Endothelial cell (in vitro differentiated cells): ENCODE results near the gene FUT8. TPM values are rescaled to one million over a fixed set of nuclear protein-coding genes. Genes with fewer than 3 reads are reported as not detected.

ENCODE experiments used
- DNase-seq: peaks from one replicate; pipeline ENCODE4 v3.0.0; 2021; ENCODE audit warnings: low spot score
- H3K27ac Mint-ChIP-seq: one replicate; pipeline ENCODE4 v1.8.0; 2021; ENCODE audit warnings: mixed read lengths, inconsistent platforms; ENCODE audit not compliant: unreplicated experiment
- H3K27me3 Mint-ChIP-seq: one replicate; pipeline ENCODE4 v1.8.0; 2021; ENCODE audit warnings: mild to moderate bottlenecking, moderate library complexity, mixed read lengths, inconsistent platforms; ENCODE audit not compliant: unreplicated experiment
- H3K36me3 Mint-ChIP-seq: one replicate; pipeline ENCODE4 v1.8.0; 2021; ENCODE audit warnings: mild to moderate bottlenecking, low read depth, mixed read lengths, inconsistent platforms; ENCODE audit not compliant: unreplicated experiment
- H3K4me1 Mint-ChIP-seq: one replicate; pipeline ENCODE4 v1.8.0; 2021; ENCODE audit warnings: mild to moderate bottlenecking, mixed read lengths, inconsistent platforms; ENCODE audit not compliant: unreplicated experiment
- H3K4me3 Mint-ChIP-seq: one replicate; pipeline ENCODE4 v1.8.0; 2021; ENCODE audit warnings: mild to moderate bottlenecking, mixed read lengths, inconsistent platforms; ENCODE audit not compliant: unreplicated experiment
- H3K9me3 Mint-ChIP-seq: one replicate; pipeline ENCODE4 v1.8.0; 2021; ENCODE audit warnings: mixed read lengths, inconsistent platforms; ENCODE audit not compliant: unreplicated experiment
- total RNA-seq: library from RNA; stranded (reverse); fragmentation: NEBNext Ultra II Directional; extraction: Animal tissue kit (Norgen Biotek cat#: 25700); gene quantifications from one replicate; pipeline ENCODE4 v1.2.1, GENCODE V29; 2021; ENCODE audit not compliant: unreplicated experiment
- TF ChIP-seq, protein P1 (sequence below): fragments of 200-600 bp; sonication (generic); IDR thresholded peaks from one replicate; pipeline ENCODE4 v1.5.0; 2021; ENCODE audit warnings: antibody characterized with exemption; ENCODE audit not compliant: unreplicated experiment

FUT8 gene
- total RNA-seq, 1 donor from 2014 or later, result 65.4 TPM

- H3K4me3 Mint-ChIP-seq, result no peak overlapping the region
These were observed 101.1 kb downstream of the FUT8 start for GRCh38 chr14:65513671-65514070.

GRCh38 chr14:65517635-65518542, 105.4 kb downstream of the FUT8 start:
- Mint-ChIP-seq H3K36me3 (no peaks in the 10 kb centered on the region), H3K4me1 (no peaks in the 10 kb centered on the region), H3K27ac (no peak overlapping the region), H3K9me3 (no peaks in the 10 kb centered on the region), H3K27me3 (peaks cover 2% of the 10 kb centered on the region), H3K4me3 (no peak overlapping the region)
- TF ChIP-seq, protein P1, sequence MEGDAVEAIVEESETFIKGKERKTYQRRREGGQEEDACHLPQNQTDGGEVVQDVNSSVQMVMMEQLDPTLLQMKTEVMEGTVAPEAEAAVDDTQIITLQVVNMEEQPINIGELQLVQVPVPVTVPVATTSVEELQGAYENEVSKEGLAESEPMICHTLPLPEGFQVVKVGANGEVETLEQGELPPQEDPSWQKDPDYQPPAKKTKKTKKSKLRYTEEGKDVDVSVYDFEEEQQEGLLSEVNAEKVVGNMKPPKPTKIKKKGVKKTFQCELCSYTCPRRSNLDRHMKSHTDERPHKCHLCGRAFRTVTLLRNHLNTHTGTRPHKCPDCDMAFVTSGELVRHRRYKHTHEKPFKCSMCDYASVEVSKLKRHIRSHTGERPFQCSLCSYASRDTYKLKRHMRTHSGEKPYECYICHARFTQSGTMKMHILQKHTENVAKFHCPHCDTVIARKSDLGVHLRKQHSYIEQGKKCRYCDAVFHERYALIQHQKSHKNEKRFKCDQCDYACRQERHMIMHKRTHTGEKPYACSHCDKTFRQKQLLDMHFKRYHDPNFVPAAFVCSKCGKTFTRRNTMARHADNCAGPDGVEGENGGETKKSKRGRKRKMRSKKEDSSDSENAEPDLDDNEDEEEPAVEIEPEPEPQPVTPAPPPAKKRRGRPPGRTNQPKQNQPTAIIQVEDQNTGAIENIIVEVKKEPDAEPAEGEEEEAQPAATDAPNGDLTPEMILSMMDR, result no peak
- no peak for DNase-seq

More at GRCh38 chr14:65513671-65514070, 101.1 kb downstream of the FUT8 start:
- Mint-ChIP-seq H3K27me3 (peaks cover 2% of the 10 kb centered on the region), H3K4me1 (no peaks in the 10 kb centered on the region), H3K27ac (no peak overlapping the region), H3K36me3 (no peaks in the 10 kb centered on the region), H3K9me3 (no peaks in the 10 kb centered on the region)
- no peak for DNase-seq
- TF ChIP-seq, protein P1, result no peak

DNA sequence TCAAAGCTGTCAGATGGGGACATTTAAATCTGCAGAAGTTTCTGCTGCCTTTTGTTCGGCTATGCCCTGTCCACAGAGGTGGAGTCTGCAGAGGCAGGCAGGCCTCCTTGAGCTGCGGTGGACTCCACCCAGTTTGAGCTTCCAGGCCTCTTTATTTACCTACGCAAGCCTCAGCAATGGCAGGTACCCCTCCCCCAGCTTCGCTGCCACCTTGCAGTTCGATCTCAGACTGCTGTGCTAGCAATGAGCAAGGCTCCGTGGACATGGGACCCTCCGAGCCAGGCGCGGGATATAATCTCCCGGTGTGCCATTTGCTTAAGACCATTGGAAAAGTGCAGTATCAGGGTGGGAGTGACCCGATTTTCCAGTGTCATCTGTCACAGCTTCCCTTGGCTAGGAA, 115.5 kb downstream of the FUT8 start:
- Mint-ChIP-seq H3K4me1 (no peaks in the 10 kb centered on the region), H3K27ac (no peak overlapping the region), H3K27me3 (no peaks in the 10 kb centered on the region), H3K9me3 (peaks cover 5% of the 10 kb centered on the region), H3K36me3 (peaks cover 9% of the 10 kb centered on the region), H3K4me3 (no peak overlapping the region)
- TF ChIP-seq, protein P1, result no peak
- DNase-seq, result no peak

- H3K4me1 Mint-ChIP-seq, result no peaks in the 10 kb centered on the region
- H3K4me3 Mint-ChIP-seq, result no peak overlapping the region
- no peak for DNase-seq
- H3K36me3 Mint-ChIP-seq, result peaks cover 9% of the 10 kb centered on the region
- TF ChIP-seq, protein P1, result no peak
- H3K27ac Mint-ChIP-seq, result no peak overlapping the region
- peaks cover 5% of the 10 kb centered on the region for H3K9me3 Mint-ChIP-seq
- H3K27me3 Mint-ChIP-seq, result no peaks in the 10 kb centered on the region
These were observed 118.6 kb downstream of the FUT8 start for GRCh38 chr14:65531148-65531547.

GRCh38 chr14:65533736-65534404, 121.3 kb downstream of the FUT8 start:
- Mint-ChIP-seq H3K36me3 (peaks cover 8% of the 10 kb centered on the region), H3K9me3 (peaks cover 5% of the 10 kb centered on the region), H3K4me1 (no peaks in the 10 kb centered on the region), H3K27ac (no peak overlapping the region), H3K4me3 (no peak overlapping the region), H3K27me3 (no peaks in the 10 kb centered on the region)
- DNase-seq, result no peak
- TF ChIP-seq, protein P1, result no peak
